ENCODE results near the gene HOXB8. TPM values are rescaled to one million over a fixed set of nuclear protein-coding genes. Genes with fewer than 3 reads are reported as not detected.
A peak's percentile ranks its signal among the peaks of the same experiment; 100 is the strongest.

HOXB8 gene
- total and polyA plus RNA-seq, 2 experiments from 2014 or later = not detected

DNA sequence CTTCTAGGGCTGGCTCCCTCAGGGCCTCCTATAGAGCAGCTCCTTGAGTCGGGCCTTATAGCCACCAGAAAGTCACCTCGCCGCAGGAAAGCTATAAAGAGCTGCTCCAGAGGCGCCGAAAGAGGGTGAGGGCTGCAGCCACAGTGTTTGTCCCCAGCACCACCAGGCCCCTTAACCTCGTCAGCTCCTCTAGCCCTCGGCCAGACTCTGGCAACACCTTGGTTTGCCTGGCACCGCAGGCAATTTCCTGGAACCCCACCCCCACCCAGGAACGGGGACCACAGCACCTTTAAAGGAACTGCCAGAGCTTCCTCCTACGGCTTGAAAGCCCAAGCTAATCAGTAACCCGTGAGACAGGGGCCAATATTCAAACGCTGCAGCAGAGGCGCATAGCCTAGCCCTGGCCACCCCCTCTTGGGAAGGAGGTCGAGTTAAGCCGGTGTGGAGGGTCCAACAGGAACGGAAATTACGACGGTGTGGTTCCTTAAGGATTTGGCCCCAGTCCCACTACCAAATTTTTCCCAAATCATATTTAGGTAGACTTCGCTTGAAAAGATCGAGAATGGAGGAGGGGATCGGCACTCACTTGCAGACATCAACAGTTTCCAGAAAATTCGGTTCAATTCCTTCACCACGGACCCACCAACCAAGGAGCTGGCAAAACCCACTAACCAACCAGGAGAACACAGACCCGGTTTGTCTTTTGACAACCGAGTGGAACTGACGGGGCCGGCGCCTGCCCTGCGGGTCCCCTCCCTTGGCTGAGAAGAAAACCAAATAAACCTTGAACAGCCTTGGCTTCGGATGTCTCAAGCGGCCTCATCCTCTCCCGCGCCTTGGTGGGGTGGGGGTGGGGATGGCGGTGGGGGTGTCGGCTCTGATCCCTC lies 13.3 kb downstream of the HOXB8 start:
- Mint-ChIP-seq H3K36me3 (ENCODE audit: low read depth) (peaks cover 3% of the 10 kb centered on the region; the same call in 1 of the 3 replicates), H3K27ac (no peak overlapping the region), H3K27me3 (ENCODE audit: insufficient read depth, low read depth, poor library complexity) (peaks cover 100% of the 10 kb centered on the region), H3K4me1 (peaks cover 17% of the 10 kb centered on the region), H3K9me3 (peaks cover 4% of the 10 kb centered on the region; the same call in 1 of the 3 replicates), H3K4me3 (no peak overlapping the region)
- ATAC-seq = no peak
- Histone ChIP-seq H3K36me3 (ENCODE audit: insufficient read depth) (no peaks in the 10 kb centered on the region; the same call in 1 of the 2 replicates), H3K4me3 (no peak overlapping the region), H3F3A (replicated peaks; ENCODE audit: low read depth) (peaks cover 69% of the 10 kb centered on the region), H3K4me1 (ENCODE audit: insufficient read depth) (peaks cover 42% of the 10 kb centered on the region), H3K4me2 (no peak overlapping the region), H3K9me2 (ENCODE audit: insufficient read depth) (no peaks in the 10 kb centered on the region), H3K27me3 (ENCODE audit: insufficient read depth) (peaks cover 100% of the 10 kb centered on the region), H2AFZ (no peak overlapping the region), H3K79me2 (replicated peaks; ENCODE audit: insufficient read depth) (no peaks in the 10 kb centered on the region), H3K27ac (ENCODE audit: low read depth) (no peak overlapping the region), H4K20me1 (replicated peaks; ENCODE audit: insufficient read depth) (peaks cover 84% of the 10 kb centered on the region)
- no peak for DNase-seq (ENCODE audit: low spot score)
- TF ChIP-seq, protein P1, sequence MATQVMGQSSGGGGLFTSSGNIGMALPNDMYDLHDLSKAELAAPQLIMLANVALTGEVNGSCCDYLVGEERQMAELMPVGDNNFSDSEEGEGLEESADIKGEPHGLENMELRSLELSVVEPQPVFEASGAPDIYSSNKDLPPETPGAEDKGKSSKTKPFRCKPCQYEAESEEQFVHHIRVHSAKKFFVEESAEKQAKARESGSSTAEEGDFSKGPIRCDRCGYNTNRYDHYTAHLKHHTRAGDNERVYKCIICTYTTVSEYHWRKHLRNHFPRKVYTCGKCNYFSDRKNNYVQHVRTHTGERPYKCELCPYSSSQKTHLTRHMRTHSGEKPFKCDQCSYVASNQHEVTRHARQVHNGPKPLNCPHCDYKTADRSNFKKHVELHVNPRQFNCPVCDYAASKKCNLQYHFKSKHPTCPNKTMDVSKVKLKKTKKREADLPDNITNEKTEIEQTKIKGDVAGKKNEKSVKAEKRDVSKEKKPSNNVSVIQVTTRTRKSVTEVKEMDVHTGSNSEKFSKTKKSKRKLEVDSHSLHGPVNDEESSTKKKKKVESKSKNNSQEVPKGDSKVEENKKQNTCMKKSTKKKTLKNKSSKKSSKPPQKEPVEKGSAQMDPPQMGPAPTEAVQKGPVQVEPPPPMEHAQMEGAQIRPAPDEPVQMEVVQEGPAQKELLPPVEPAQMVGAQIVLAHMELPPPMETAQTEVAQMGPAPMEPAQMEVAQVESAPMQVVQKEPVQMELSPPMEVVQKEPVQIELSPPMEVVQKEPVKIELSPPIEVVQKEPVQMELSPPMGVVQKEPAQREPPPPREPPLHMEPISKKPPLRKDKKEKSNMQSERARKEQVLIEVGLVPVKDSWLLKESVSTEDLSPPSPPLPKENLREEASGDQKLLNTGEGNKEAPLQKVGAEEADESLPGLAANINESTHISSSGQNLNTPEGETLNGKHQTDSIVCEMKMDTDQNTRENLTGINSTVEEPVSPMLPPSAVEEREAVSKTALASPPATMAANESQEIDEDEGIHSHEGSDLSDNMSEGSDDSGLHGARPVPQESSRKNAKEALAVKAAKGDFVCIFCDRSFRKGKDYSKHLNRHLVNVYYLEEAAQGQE (IDR thresholded peaks at IDR 0.05; ENCODE audit: unreplicated experiment) = no peak
- no peak for TF ChIP-seq ZNF114 (CRISPR knock-in tag; IDR thresholded peaks at IDR 0.05)
- TF ChIP-seq, protein P2, sequence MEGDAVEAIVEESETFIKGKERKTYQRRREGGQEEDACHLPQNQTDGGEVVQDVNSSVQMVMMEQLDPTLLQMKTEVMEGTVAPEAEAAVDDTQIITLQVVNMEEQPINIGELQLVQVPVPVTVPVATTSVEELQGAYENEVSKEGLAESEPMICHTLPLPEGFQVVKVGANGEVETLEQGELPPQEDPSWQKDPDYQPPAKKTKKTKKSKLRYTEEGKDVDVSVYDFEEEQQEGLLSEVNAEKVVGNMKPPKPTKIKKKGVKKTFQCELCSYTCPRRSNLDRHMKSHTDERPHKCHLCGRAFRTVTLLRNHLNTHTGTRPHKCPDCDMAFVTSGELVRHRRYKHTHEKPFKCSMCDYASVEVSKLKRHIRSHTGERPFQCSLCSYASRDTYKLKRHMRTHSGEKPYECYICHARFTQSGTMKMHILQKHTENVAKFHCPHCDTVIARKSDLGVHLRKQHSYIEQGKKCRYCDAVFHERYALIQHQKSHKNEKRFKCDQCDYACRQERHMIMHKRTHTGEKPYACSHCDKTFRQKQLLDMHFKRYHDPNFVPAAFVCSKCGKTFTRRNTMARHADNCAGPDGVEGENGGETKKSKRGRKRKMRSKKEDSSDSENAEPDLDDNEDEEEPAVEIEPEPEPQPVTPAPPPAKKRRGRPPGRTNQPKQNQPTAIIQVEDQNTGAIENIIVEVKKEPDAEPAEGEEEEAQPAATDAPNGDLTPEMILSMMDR (conservative IDR thresholded peaks at IDR 0.05; ENCODE audit: low read depth in 2 of 2) = no peak
- TF ChIP-seq JUNB (IDR thresholded peaks at IDR 0.05; ENCODE audit: unreplicated experiment) = no peak
- peak; percentile 89 for TF ChIP-seq EZH2 (IDR thresholded peaks at IDR 0.05; ENCODE audit: low read depth, unreplicated experiment)
- TF ChIP-seq, protein P3, sequence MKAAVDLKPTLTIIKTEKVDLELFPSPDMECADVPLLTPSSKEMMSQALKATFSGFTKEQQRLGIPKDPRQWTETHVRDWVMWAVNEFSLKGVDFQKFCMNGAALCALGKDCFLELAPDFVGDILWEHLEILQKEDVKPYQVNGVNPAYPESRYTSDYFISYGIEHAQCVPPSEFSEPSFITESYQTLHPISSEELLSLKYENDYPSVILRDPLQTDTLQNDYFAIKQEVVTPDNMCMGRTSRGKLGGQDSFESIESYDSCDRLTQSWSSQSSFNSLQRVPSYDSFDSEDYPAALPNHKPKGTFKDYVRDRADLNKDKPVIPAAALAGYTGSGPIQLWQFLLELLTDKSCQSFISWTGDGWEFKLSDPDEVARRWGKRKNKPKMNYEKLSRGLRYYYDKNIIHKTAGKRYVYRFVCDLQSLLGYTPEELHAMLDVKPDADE (IDR thresholded peaks at IDR 0.05) = no peak
- TF ChIP-seq POLR2AphosphoS5 (IDR thresholded peaks at IDR 0.05; ENCODE audit: low read depth) = no peak

DNA sequence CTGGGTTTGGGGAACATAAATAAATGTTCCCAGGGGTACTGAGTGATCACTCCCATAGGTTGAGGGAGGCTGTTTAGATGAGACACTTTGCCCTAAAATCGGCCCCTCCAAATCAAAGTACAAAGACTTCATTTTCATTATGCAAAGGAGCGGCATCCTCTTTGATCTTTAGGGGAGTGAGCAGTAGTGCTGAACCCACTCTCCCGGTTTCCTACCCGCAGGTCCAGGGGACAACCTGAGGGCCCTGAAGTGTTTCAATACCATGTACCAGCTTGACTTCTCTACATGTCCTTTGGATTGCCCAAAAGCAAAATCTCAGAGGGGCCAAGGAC lies 13.9 kb downstream of the HOXB8 start:
- ATAC-seq = no peak
- no peak overlapping the region for H3K27ac ChIP-seq (ENCODE audit: low read depth)
- H3K36me3 ChIP-seq (ENCODE audit: insufficient read depth) = no peaks in the 10 kb centered on the region
- peaks cover 45% of the 10 kb centered on the region for H3K4me1 ChIP-seq (ENCODE audit: insufficient read depth)
- H3K4me3 Mint-ChIP-seq = no peak overlapping the region
- H3K27me3 Mint-ChIP-seq (ENCODE audit: insufficient read depth, low read depth, poor library complexity) = peaks cover 100% of the 10 kb centered on the region
- no peak overlapping the region for H3K4me3 ChIP-seq
- H2AFZ ChIP-seq = no peak overlapping the region
- TF ChIP-seq EZH2 (IDR thresholded peaks at IDR 0.05; ENCODE audit: low read depth, unreplicated experiment) (peak; percentile 80), ZNF114 (CRISPR knock-in tag; IDR thresholded peaks at IDR 0.05) (no peak)
- TF ChIP-seq, protein P2 (conservative IDR thresholded peaks at IDR 0.05; ENCODE audit: low read depth in 2 of 2) = no peak
- H3K27me3 ChIP-seq (ENCODE audit: insufficient read depth) = peaks cover 100% of the 10 kb centered on the region
- peaks cover 23% of the 10 kb centered on the region for H3K4me1 Mint-ChIP-seq
- H3K27ac Mint-ChIP-seq = no peak overlapping the region
- H3K36me3 Mint-ChIP-seq (ENCODE audit: low read depth) = peaks cover 3% of the 10 kb centered on the region; the same call in 1 of the 3 replicates
- H4K20me1 ChIP-seq (replicated peaks; ENCODE audit: insufficient read depth) = peaks cover 78% of the 10 kb centered on the region
- H3K9me3 Mint-ChIP-seq = peaks cover 4% of the 10 kb centered on the region; the same call in 1 of the 3 replicates
- no peak overlapping the region for H3K4me2 ChIP-seq
- no peak for DNase-seq (ENCODE audit: low spot score)
- peaks cover 70% of the 10 kb centered on the region for H3F3A ChIP-seq (replicated peaks; ENCODE audit: low read depth)
- H3K79me2 ChIP-seq (replicated peaks; ENCODE audit: insufficient read depth) = no peaks in the 10 kb centered on the region
- H3K9me2 ChIP-seq (ENCODE audit: insufficient read depth) = no peaks in the 10 kb centered on the region
